HCT116 (cell line): Measurements from ENCODE around the gene KCND3. TPM values are rescaled to one million over a fixed set of nuclear protein-coding genes. Genes with fewer than 3 reads are reported as not detected.

Experiments
- ATAC-seq: fragments of 200-7000 bp; cut with Tn5 transposase; 2 replicates; pipeline ENCODE4 v1.9.1; 2020; ENCODE audit warnings: mild to moderate bottlenecking, moderate library complexity
- BruUV-seq: library from RNA; stranded (reverse); fragments of 400-500 nt; replicated peaks from 2 replicates; lab custom pipeline; 2021; lab: Mats Ljungman, UMichigan
- CTCF ChIA-PET: fragments of 300-600 bp; sonication (Branson Sonifier 250); formaldehyde crosslinking; loops from one replicate; lab custom pipeline; 2021; ENCODE audit warnings: antibody characterized with exemption; lab: Charles Lee
- POLR2A ChIA-PET: fragments of 300-600, 350-600 bp; sonication (Branson Sonifier 250); formaldehyde crosslinking; loops from one replicate; lab custom pipeline; 2021; ENCODE audit warnings: antibody characterized with exemption; lab: Charles Lee
- RAD21 ChIA-PET, 2 experiments: fragments of 300-600 bp; sonication (Branson Sonifier 250); formaldehyde crosslinking; loops; one replicate each; lab custom pipeline; 2023; ENCODE audit warnings: low total read pairs in 2 of 2; ENCODE audit not compliant: uncharacterized antibody in 2 of 2, unreplicated experiment in 2 of 2, low non-redundant PET in 1 of 2; lab: Charles Lee
- DNase-seq: peaks from one replicate; pipeline ENCODE4 v3.0.0-alpha.2; 2010; ENCODE audit warnings: low read depth, low spot score
- H2AFZ ChIP-seq: fragments of 200-600 bp; shearing (Covaris generic), sonication (generic); 2 replicates; pipeline ENCODE4 v1.6.1; 2017; ENCODE audit warnings: low read depth, mixed run types, mixed read lengths, antibody characterized with exemption, low read length; ENCODE audit not compliant: poor library complexity, severe bottlenecking
- H3K27ac ChIP-seq: 2 replicates; pipeline ENCODE4 v1.5.1; 2012; ENCODE audit warnings: low read depth, low read length
- H3K27me3 ChIP-seq: fragments of 200-600 bp; sonication (generic); 2 replicates; pipeline ENCODE4 v1.6.1; 2016; ENCODE audit warnings: mixed run types, low read length, mixed read lengths; ENCODE audit not compliant: insufficient read depth
- H3K36me3 ChIP-seq, 2 experiments: fragments of 200-500 bp in 1 of 2; fragments of 200-600 bp in 1 of 2; sonication (Bioruptor generic) in 1 of 2; sonication (generic) in 1 of 2; 2 replicates each; pipeline versions ENCODE4 v1.5.1 to v1.6.1; 2014 to 2016; ENCODE audit warnings: low read length in 2 of 2, inconsistent platforms in 1 of 2, mixed read lengths in 1 of 2, mixed run types in 1 of 2; ENCODE audit not compliant: insufficient read depth in 2 of 2, control insufficient read depth in 1 of 2
- H3K4me1 ChIP-seq, 2 experiments: fragments of 200-600 bp in 1 of 2; sonication (generic) in 1 of 2; 2 replicates each; pipeline versions ENCODE4 v1.5.1 to v1.6.1; 2012 to 2017; ENCODE audit warnings: low read length in 2 of 2, inconsistent platforms in 1 of 2, mild to moderate bottlenecking in 1 of 2, mixed read lengths in 1 of 2, mixed run types in 1 of 2, moderate library complexity in 1 of 2; ENCODE audit not compliant: insufficient read depth in 2 of 2, control insufficient read depth in 1 of 2
- H3K4me2 ChIP-seq: fragments of 200-600 bp; sonication (generic); 2 replicates; pipeline ENCODE4 v1.6.1; 2017; ENCODE audit warnings: mixed run types, low read length, mixed read lengths
- H3K4me3 ChIP-seq, 2 experiments: fragments of 200-600 bp in 1 of 2; sonication (generic) in 1 of 2; replicated peaks in 1 of 2; 2 replicates each; pipeline ENCODE4 v1.5.1; 2011 to 2016; ENCODE audit warnings: low read length in 2 of 2, control low read depth in 1 of 2, low read depth in 1 of 2, mild to moderate bottlenecking in 1 of 2, mixed read lengths in 1 of 2, mixed run types in 1 of 2
- H3K79me2 ChIP-seq: fragments of 200-600 bp; sonication (generic); 2 replicates; pipeline ENCODE4 v1.6.1; 2017; ENCODE audit warnings: mild to moderate bottlenecking, mixed run types, low read length, moderate library complexity, mixed read lengths; ENCODE audit not compliant: insufficient read depth
- H3K9ac ChIP-seq: fragments of 200-600 bp; sonication (generic); 2 replicates; pipeline ENCODE4 v1.6.1; 2016; ENCODE audit warnings: low read length, mixed read lengths
- H3K9me2 ChIP-seq: fragments of 200-600 bp; sonication (generic), shearing (Covaris generic); 2 replicates; pipeline ENCODE4 v1.6.1; 2017; ENCODE audit warnings: mixed run types, mild to moderate bottlenecking, moderate library complexity; ENCODE audit not compliant: insufficient read depth
- H3K9me3 ChIP-seq, 2 experiments: fragments of 200-500 bp in 1 of 2; fragments of 200-600 bp in 1 of 2; sonication (Bioruptor generic) in 1 of 2; sonication (generic) in 1 of 2; 2 replicates each; pipeline ENCODE4 v1.6.1; 2014 to 2017; ENCODE audit warnings: low read length in 2 of 2, mixed read lengths in 2 of 2, inconsistent platforms in 1 of 2, low read depth in 1 of 2, mild to moderate bottlenecking in 1 of 2, mixed run types in 1 of 2, moderate library complexity in 1 of 2; ENCODE audit not compliant: control insufficient read depth in 1 of 2, insufficient read depth in 1 of 2
- H4K20me1 ChIP-seq: fragments of 200-600 bp; sonication (generic), shearing (Covaris generic); 2 replicates; pipeline ENCODE4 v1.6.1; 2017; ENCODE audit warnings: mixed run types, mild to moderate bottlenecking, moderate library complexity; ENCODE audit not compliant: insufficient read depth
- CBX3 ChIP-seq: IDR thresholded peaks from 2 replicates; pipeline ENCODE4 v1.6.1; 2012; ENCODE audit warnings: low read depth
- FOSL1 ChIP-seq: IDR thresholded peaks from 2 replicates; pipeline ENCODE4 v1.6.1; 2012; ENCODE audit warnings: low read depth
- TCF7L2 ChIP-seq: IDR thresholded peaks from 2 replicates; pipeline ENCODE4 v1.7.0; 2011; ENCODE audit warnings: borderline replicate concordance, inconsistent platforms; ENCODE audit not compliant: insufficient read depth, insufficient read length; ENCODE audit errors: extremely low read depth
- ZNF274 ChIP-seq: fragments of 200-500 bp; sonication (Bioruptor generic); IDR thresholded peaks from 2 replicates; pipeline ENCODE4 v1.6.1; 2014; ENCODE audit warnings: mild to moderate bottlenecking, low read depth, low read length, inconsistent platforms
- intact Hi-C: fragments of 100-400 bp; cut with micrococcal nuclease; formaldehyde crosslinking; loops from 2 replicates; pipeline ENCODE4 v1.10.0; 2022
- total RNA-seq: library from RNA; stranded (reverse); gene quantifications from one replicate; pipeline ENCODE4 v1.2.1, GENCODE V29; 2021; ENCODE audit not compliant: unreplicated experiment

Gene KCND3
- total RNA-seq, 1 experiment from 2014 or later: 0.44 TPM

DNA sequence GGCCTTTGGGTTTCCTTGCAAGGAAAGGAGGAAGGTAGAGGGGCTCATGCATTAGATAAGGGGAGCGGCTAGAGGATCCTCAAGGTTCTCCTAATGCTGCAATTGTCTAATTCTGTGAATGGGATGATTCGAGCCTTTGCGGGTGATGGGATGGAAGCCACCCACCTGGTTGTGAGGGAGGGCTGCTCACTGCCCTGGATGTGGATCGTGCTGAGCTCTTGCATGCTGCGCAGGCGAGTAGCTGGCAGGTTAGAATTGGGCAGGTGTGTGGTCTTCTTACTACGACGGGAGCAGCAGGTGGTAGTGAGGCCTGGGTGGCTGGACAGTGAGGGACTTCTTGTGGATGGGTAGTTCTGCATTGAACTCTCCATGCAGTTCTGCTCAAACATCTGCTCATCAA, 212.6 kb downstream of the KCND3 start:
- intact Hi-C loops: no loop called here
- Histone ChIP-seq H3K36me3 (no peaks in the 10 kb centered on the region), H2AFZ (no peak overlapping the region), H3K9me2 (no peaks in the 10 kb centered on the region), H3K4me1 (no peaks in the 10 kb centered on the region), H3K9ac (no peak overlapping the region), H4K20me1 (no peaks in the 10 kb centered on the region), H3K4me2 (no peak overlapping the region), H3K27ac (no peak overlapping the region), H3K27me3 (no peaks in the 10 kb centered on the region), H3K9me3 (no peaks in the 10 kb centered on the region), H3K4me3 (no peak overlapping the region), H3K79me2 (no peaks in the 10 kb centered on the region)
- ChIA-PET POLR2A (no interaction called here), CTCF (no interaction called here), RAD21 (no interaction called here)
- no peak for TF ChIP-seq ZNF274
- TF ChIP-seq TCF7L2: no peak
- TF ChIP-seq CBX3: no peak
- DNase-seq (no peak), ATAC-seq (no peak)
- BruUV-seq: no TSS peak

DNA sequence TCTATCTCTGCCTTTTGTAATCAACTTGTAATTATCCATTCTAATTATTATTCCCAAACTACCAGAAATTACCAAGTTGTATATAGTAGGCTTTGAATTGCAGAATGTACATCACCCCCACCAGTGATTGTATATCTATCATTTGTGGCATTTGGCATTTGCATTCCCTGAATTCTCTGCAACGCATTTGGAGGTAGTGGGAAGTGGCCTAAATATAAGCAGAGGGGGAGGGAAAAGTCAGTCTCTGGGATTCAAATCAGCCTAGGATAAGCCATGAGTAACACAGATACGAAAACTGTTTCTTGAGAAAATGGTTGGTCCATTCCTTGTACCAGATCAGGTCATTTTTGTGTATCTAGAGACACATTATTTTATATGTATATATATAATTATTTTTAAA, 213.1 kb downstream of the KCND3 start:
- no TSS peak for BruUV-seq
- intact Hi-C loops: no loop called here
- Histone ChIP-seq H3K79me2 (no peaks in the 10 kb centered on the region), H3K4me3 (no peak overlapping the region), H3K9me2 (no peaks in the 10 kb centered on the region), H3K9ac (no peak overlapping the region), H3K4me1 (no peaks in the 10 kb centered on the region), H4K20me1 (no peaks in the 10 kb centered on the region), H3K36me3 (no peaks in the 10 kb centered on the region), H2AFZ (no peak overlapping the region), H3K27me3 (no peaks in the 10 kb centered on the region), H3K9me3 (no peaks in the 10 kb centered on the region), H3K27ac (no peak overlapping the region), H3K4me2 (no peak overlapping the region)
- CTCF ChIA-PET: no interaction called here
- TF ChIP-seq FOSL1: no peak
- RAD21 ChIA-PET: no interaction called here
- no peak for DNase-seq
- no peak for ATAC-seq
- POLR2A ChIA-PET: no interaction called here
